Measurements from ENCODE around the gene NPR1.
"Not testable (repeated sequence)": the region's sequence is repeated elsewhere in the genome, so short reads cannot be mapped to it uniquely, and the experiment has no call there.

Gene NPR1

DNA sequence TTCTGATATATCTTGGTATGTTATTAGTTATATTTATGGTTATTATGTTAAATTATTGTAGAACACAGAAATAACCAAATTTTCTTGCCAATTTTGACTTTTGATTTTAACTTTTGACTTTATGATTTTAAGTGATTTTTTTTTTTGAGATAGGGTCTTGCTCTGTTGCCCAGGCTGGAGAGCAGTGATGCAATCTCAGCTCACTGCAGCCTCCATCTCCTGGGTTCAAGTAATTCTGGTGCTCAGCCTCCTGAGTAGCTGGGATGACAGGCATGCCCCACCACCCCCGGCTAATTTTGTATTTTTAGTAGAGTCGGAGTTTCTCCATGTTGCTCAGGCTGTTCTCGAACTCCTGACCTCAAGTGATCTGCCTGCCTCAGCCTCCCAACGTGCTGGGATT, 46.1 kb downstream of the NPR1 start:
- not testable (repeated sequence) for H3K9ac ChIP-seq (ENCODE audit: low read length); H3K23ac ChIP-seq (ENCODE audit: low read length in 2 of 2); H4K91ac ChIP-seq (ENCODE audit: low read length); H2BK5ac ChIP-seq (ENCODE audit: low read depth, low read length, poor library complexity, severe bottlenecking); H2BK120ac ChIP-seq (ENCODE audit: low read depth, low read length); H3K4ac ChIP-seq (ENCODE audit: low read depth in 1 of 2, low read length in 2 of 2); H4K8ac ChIP-seq (ENCODE audit: low read length); H3K14ac ChIP-seq (ENCODE audit: low read length in 2 of 2); DNase-seq; H2AFZ ChIP-seq (ENCODE audit: low read depth, low read length); H3K27ac ChIP-seq (ENCODE audit: low read length, poor library complexity, severe bottlenecking); H3K4me1 ChIP-seq (ENCODE audit: control insufficient read depth, insufficient read depth, low read depth, low read length); H2BK12ac ChIP-seq (ENCODE audit: low read length in 2 of 2); H3K36me3 ChIP-seq (ENCODE audit: control insufficient read depth in 1 of 2, insufficient read depth in 2 of 2, low read depth in 1 of 2, low read length in 2 of 2); H3K4me3 ChIP-seq (ENCODE audit: insufficient read depth in 1 of 2, low read depth in 1 of 2, low read length in 2 of 2); H2AK5ac ChIP-seq (ENCODE audit: low read length, severe bottlenecking); H3K27me3 ChIP-seq (ENCODE audit: control insufficient read depth in 1 of 2, insufficient read depth in 1 of 2, low read length in 2 of 2); H3K79me1 ChIP-seq (replicated peaks; ENCODE audit: low read length, poor library complexity, severe bottlenecking); H2BK15ac ChIP-seq (ENCODE audit: low read depth, poor library complexity, severe bottlenecking); H3K18ac ChIP-seq (ENCODE audit: low read depth in 1 of 2, low read length in 2 of 2); H3K9me3 ChIP-seq (ENCODE audit: control insufficient read depth, low read length); H3K4me2 ChIP-seq (ENCODE audit: low read length, poor library complexity, severe bottlenecking)
- 84% methylated on average over 3 of the region's 4 CpGs for WGBS

DNA sequence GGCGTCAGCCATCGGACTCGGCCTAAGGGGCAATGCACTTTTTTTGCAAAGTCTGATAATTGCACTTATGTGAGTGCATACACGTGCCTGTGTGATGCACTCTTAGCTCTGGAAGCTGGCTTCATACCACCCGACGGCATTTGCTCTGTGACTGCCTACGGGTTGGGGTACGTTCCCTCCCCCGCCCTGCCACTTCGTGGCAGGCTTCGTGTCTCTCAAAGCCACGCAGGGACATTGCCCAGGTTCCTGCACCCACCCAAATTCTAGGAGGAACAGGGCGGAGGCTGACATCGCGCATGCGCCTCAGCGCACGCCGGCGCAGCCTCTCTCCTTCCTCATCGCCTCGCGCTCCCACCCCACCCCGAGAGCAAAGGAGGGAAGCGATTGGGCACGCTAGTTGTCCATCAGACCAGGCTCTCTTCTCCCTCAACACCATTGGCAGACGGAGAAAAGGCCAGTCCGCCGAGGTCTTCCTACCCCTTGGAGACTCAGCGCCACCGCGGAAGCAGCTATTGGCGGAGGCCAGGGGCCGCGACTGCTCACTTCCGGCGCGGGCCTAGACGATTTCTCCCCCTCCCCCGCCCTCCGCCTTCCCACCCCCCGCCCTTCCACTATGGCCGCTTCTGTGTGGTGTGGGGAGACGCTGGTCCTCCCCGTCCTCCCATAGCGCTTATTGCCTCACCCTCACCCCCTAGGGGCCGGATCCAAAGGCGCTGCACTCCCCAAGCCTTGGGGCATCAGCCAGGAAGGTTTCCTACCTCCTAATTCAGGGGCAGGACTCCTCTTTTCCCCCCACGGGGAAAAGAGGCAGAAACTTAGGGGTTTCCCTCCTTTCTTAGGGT, 49.2 kb downstream of the NPR1 start, which contains the start of gene INTS3:
TSS of gene INTS3 (plus strand) at position 588 of the 842 bp plus-strand sequence. CDS start 585 bp downstream, outside the sequence.
- Histone ChIP-seq H3K9me3 (ENCODE audit: control insufficient read depth, low read length) (no peaks in the 10 kb centered on the region), H2AFZ (ENCODE audit: low read depth, low read length) (peak within 1 kb of the TSS; percentile 98), H2AK5ac (ENCODE audit: low read length, severe bottlenecking) (peak within 1 kb of the TSS; percentile 91), H3K4me3 (ENCODE audit: insufficient read depth in 1 of 2, low read depth in 1 of 2, low read length in 2 of 2) (peak within 1 kb of the TSS; percentile 67 to 86), H3K27me3 (ENCODE audit: control insufficient read depth in 1 of 2, insufficient read depth in 1 of 2, low read length in 2 of 2) (no peaks in the 10 kb centered on the region), H3K36me3 (ENCODE audit: control insufficient read depth in 1 of 2, insufficient read depth in 2 of 2, low read depth in 1 of 2, low read length in 2 of 2) (peaks cover 0 to 6% of the 10 kb centered on the region in 2 experiments), H3K23ac (ENCODE audit: low read length in 2 of 2) (peak within 1 kb of the TSS; percentile 6 to 42), H2BK15ac (ENCODE audit: low read depth, poor library complexity, severe bottlenecking) (peak within 1 kb of the TSS; percentile 73), H4K8ac (ENCODE audit: low read length) (peak within 1 kb of the TSS; percentile 100), H3K4me2 (ENCODE audit: low read length, poor library complexity, severe bottlenecking) (peak within 1 kb of the TSS; percentile 90), H3K27ac (ENCODE audit: low read length, poor library complexity, severe bottlenecking) (peak within 1 kb of the TSS; percentile 90), H3K14ac (ENCODE audit: low read length in 2 of 2) (peak within 1 kb of the TSS; percentile 28 to 82), H3K4me1 (ENCODE audit: control insufficient read depth, insufficient read depth, low read depth, low read length) (peaks cover 10% of the 10 kb centered on the region), H2BK12ac (ENCODE audit: low read length in 2 of 2) (peak within 1 kb of the TSS in 1 of 2 experiments; percentile 70), H4K91ac (ENCODE audit: low read length) (peak within 1 kb of the TSS; percentile 100), H3K9ac (ENCODE audit: low read length) (peak within 1 kb of the TSS; percentile 97), H3K18ac (ENCODE audit: low read depth in 1 of 2, low read length in 2 of 2) (peak within 1 kb of the TSS; percentile 98), H3K4ac (ENCODE audit: low read depth in 1 of 2, low read length in 2 of 2) (peak within 1 kb of the TSS; percentile 99), H3K79me1 (replicated peaks; ENCODE audit: low read length, poor library complexity, severe bottlenecking) (peaks cover 11% of the 10 kb centered on the region), H2BK120ac (ENCODE audit: low read depth, low read length) (peak within 1 kb of the TSS; percentile 93), H2BK5ac (ENCODE audit: low read depth, low read length, poor library complexity, severe bottlenecking) (peak within 1 kb of the TSS; percentile 83)
- peak; percentile 100 for DNase-seq
- 2% methylated on average over 36 of the region's 49 CpGs for WGBS

DNA sequence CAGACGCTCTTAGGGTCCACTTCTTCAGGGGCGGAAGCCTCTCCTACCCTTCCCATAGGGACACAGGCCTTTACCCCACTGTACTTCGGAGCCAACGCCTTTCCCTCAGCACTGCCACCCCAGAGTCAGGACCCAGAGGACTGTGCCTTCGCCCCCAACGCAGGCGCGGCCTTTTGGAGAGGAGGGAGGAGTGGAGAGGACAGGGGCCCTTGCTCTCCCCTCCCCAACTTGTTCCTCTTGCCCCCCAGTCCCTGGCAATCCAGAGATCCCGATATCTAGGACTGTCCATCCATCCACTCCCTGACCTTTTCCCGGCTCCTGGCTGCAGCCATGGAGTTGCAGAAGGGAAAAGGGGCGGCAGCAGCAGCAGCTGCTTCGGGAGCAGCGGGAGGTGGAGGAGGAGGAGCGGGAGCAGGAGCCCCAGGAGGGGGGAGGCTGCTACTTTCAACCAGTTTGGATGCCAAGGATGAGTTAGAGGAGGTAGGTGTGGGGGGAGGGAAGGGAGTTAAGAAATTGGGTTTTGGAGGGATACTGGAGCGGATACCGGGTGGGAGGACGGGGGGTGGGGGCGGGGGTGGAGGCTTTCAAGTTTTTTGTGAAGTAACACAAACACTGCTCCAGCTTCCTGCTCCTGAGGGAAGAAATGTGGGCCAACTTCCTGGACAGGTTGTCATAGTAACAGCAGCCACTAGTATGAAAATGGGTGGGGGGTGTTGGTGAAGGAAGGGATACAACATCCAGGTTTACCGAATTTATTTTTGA, 50.0 kb downstream of the NPR1 start:
- H3K23ac ChIP-seq (ENCODE audit: low read length in 2 of 2), result peak overlapping the region; percentile 6 to 42
- H3K9me3 ChIP-seq (ENCODE audit: control insufficient read depth, low read length), result no peaks in the 10 kb centered on the region
- H3K18ac ChIP-seq (ENCODE audit: low read depth in 1 of 2, low read length in 2 of 2), result peak overlapping the region; percentile 93 to 98
- DNase-seq, result peak; percentile 57
- 0% methylated on average over 6 of the region's 19 CpGs for WGBS
- peak overlapping the region; percentile 90 for H3K27ac ChIP-seq (ENCODE audit: low read length, poor library complexity, severe bottlenecking)
- H2BK120ac ChIP-seq (ENCODE audit: low read depth, low read length), result peak overlapping the region; percentile 93
- peak overlapping the region; percentile 67 to 86 for H3K4me3 ChIP-seq (ENCODE audit: insufficient read depth in 1 of 2, low read depth in 1 of 2, low read length in 2 of 2)
- H3K79me1 ChIP-seq (replicated peaks; ENCODE audit: low read length, poor library complexity, severe bottlenecking), result peaks cover 12% of the 10 kb centered on the region
- H3K9ac ChIP-seq (ENCODE audit: low read length), result peak overlapping the region; percentile 97
- peak overlapping the region; percentile 96 to 99 for H3K4ac ChIP-seq (ENCODE audit: low read depth in 1 of 2, low read length in 2 of 2)
- peak overlapping the region; percentile 90 for H3K4me2 ChIP-seq (ENCODE audit: low read length, poor library complexity, severe bottlenecking)
- H4K8ac ChIP-seq (ENCODE audit: low read length), result peak overlapping the region; percentile 100
- peak overlapping the region; percentile 49 for H2AFZ ChIP-seq (ENCODE audit: low read depth, low read length)
- peak overlapping the region in 1 of 2 experiments; percentile 70 for H2BK12ac ChIP-seq (ENCODE audit: low read length in 2 of 2)
- H3K14ac ChIP-seq (ENCODE audit: low read length in 2 of 2), result peak overlapping the region; percentile 28 to 82
- H3K27me3 ChIP-seq (ENCODE audit: control insufficient read depth in 1 of 2, insufficient read depth in 1 of 2, low read length in 2 of 2), result no peaks in the 10 kb centered on the region
- peak overlapping the region; percentile 83 for H2BK5ac ChIP-seq (ENCODE audit: low read depth, low read length, poor library complexity, severe bottlenecking)
- peak overlapping the region; percentile 36 for H2BK15ac ChIP-seq (ENCODE audit: low read depth, poor library complexity, severe bottlenecking)
- peak overlapping the region; percentile 100 for H4K91ac ChIP-seq (ENCODE audit: low read length)
- H2AK5ac ChIP-seq (ENCODE audit: low read length, severe bottlenecking), result peak overlapping the region; percentile 91
- H3K36me3 ChIP-seq (ENCODE audit: control insufficient read depth in 1 of 2, insufficient read depth in 2 of 2, low read depth in 1 of 2, low read length in 2 of 2), result peaks cover 3 to 6% of the 10 kb centered on the region in 2 experiments
- peaks cover 10% of the 10 kb centered on the region for H3K4me1 ChIP-seq (ENCODE audit: control insufficient read depth, insufficient read depth, low read depth, low read length)
